ENCODE data around the gene CNOT3. TPM values are rescaled to one million over a fixed set of nuclear protein-coding genes. Genes with fewer than 3 reads are reported as not detected.

CNOT3 gene
- polyA plus RNA-seq, 4 donors, result 24.4 to 37.4 (median 28.5) TPM

- no peak for DNase-seq
- H3K27ac ChIP-seq (ENCODE audit: low read depth in 1 of 3, low read length in 2 of 3), result no peak overlapping the region
- no peaks in the 10 kb centered on the region for H3K4me1 ChIP-seq (ENCODE audit: control insufficient read depth in 3 of 3, insufficient read depth in 2 of 3, low read depth in 1 of 3, low read length in 2 of 3)
- FAIRE-seq, result no peak
- peaks cover 45 to 93% (median 49%) of the 10 kb centered on the region in 3 donors for H3K36me3 ChIP-seq (ENCODE audit: control insufficient read depth in 3 of 3, insufficient read depth in 2 of 3, low read depth in 1 of 3, low read length in 3 of 3)
- H3K4me3 ChIP-seq (ENCODE audit: low read depth in 1 of 3, low read length in 3 of 3), result no peak overlapping the region
- 84 to 88% (median 86%) methylated on average over 23 of the region's 23 CpGs for WGBS, 3 donors
- H3K27me3 ChIP-seq (ENCODE audit: control insufficient read depth in 3 of 3, insufficient read depth in 3 of 3, low read length in 3 of 3), result no peaks in the 10 kb centered on the region
- H3K9me3 ChIP-seq (ENCODE audit: control insufficient read depth in 2 of 2, insufficient read depth in 1 of 2, low read depth in 1 of 2, low read length in 1 of 2), result no peaks in the 10 kb centered on the region
Measured at GRCh38 chr19:54151362-54152035, 13.9 kb downstream of the CNOT3 start.

DNA sequence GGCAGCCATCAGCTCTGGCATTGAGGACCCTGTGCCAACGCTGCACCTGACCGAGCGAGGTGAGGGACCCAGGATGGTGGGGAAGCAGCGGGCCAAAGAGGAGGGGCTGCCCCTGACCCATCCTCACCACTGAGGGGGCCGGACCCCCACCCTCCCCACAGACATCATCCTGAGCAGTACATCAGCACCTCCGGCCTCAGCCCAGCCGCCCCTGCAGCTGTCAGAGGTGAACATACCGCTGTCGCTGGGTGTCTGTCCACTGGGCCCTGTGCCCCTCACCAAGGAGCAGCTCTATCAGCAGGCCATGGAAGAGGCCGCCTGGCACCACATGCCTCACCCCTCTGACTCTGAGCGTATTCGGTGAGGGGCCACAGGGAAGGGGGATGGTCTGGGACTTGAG, 14.7 kb downstream of the CNOT3 start:
- H3K9me3 ChIP-seq (ENCODE audit: control insufficient read depth in 2 of 2, insufficient read depth in 1 of 2, low read depth in 1 of 2, low read length in 1 of 2), result no peaks in the 10 kb centered on the region
- no peak overlapping the region for H3K4me3 ChIP-seq (ENCODE audit: low read depth in 1 of 3, low read length in 3 of 3)
- WGBS, 3 donors, result 90 to 93% (median 92%) methylated on average over 11 to 12 of the region's 12 CpGs
- H3K36me3 ChIP-seq (ENCODE audit: control insufficient read depth in 3 of 3, insufficient read depth in 2 of 3, low read depth in 1 of 3, low read length in 3 of 3), result peaks cover 44 to 93% (median 46%) of the 10 kb centered on the region in 3 donors
- FAIRE-seq, result no peak
- no peaks in the 10 kb centered on the region for H3K27me3 ChIP-seq (ENCODE audit: control insufficient read depth in 3 of 3, insufficient read depth in 3 of 3, low read length in 3 of 3)
- no peak for DNase-seq
- H3K27ac ChIP-seq (ENCODE audit: low read depth in 1 of 3, low read length in 2 of 3), result no peak overlapping the region
- H3K4me1 ChIP-seq (ENCODE audit: control insufficient read depth in 3 of 3, insufficient read depth in 2 of 3, low read depth in 1 of 3, low read length in 2 of 3), result no peaks in the 10 kb centered on the region

DNA sequence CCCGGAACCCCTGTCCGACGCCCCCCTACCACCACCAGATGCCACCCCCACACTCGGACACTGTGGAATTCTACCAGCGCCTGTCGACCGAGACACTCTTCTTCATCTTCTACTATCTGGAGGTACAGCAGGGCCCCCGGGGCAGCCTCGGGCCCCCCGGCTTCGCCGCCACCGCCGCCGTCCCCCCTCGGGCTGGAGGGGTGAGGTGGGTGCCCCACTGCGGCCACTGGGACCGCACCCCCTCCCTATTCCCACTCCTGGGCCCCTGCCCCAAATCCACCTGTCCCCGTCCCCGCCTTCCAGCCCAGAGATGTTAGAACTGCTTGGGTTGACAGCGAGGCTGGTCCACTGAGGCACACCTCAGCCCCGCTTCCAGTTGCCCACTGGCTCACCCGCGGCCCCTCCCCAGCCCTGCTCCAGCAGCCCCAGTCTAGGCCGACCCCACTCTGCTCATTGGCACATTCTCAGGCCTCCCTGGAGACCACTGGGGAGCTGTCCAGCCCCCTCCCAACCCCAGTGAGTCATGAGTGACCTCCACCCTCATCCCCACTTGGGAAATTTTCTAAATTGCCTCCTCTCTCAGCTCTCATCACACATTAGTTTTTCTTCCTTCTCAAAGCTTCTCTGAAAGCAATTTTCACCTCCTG, 15.4 kb downstream of the CNOT3 start:
- Histone ChIP-seq H3K36me3 (ENCODE audit: control insufficient read depth in 3 of 3, insufficient read depth in 2 of 3, low read depth in 1 of 3, low read length in 3 of 3) (peaks cover 39 to 94% (median 45%) of the 10 kb centered on the region in 3 donors), H3K27me3 (ENCODE audit: control insufficient read depth in 3 of 3, insufficient read depth in 3 of 3, low read length in 3 of 3) (no peaks in the 10 kb centered on the region), H3K4me1 (ENCODE audit: control insufficient read depth in 3 of 3, insufficient read depth in 2 of 3, low read depth in 1 of 3, low read length in 2 of 3) (no peaks in the 10 kb centered on the region), H3K27ac (ENCODE audit: low read depth in 1 of 3, low read length in 2 of 3) (no peak overlapping the region), H3K4me3 (ENCODE audit: low read depth in 1 of 3, low read length in 3 of 3) (no peak overlapping the region), H3K9me3 (ENCODE audit: control insufficient read depth in 2 of 2, insufficient read depth in 1 of 2, low read depth in 1 of 2, low read length in 1 of 2) (no peaks in the 10 kb centered on the region)
- no peak for FAIRE-seq
- 90 to 99% (median 95%) methylated on average over 25 of the region's 25 CpGs for WGBS, 3 donors
- no peak for DNase-seq

DNA sequence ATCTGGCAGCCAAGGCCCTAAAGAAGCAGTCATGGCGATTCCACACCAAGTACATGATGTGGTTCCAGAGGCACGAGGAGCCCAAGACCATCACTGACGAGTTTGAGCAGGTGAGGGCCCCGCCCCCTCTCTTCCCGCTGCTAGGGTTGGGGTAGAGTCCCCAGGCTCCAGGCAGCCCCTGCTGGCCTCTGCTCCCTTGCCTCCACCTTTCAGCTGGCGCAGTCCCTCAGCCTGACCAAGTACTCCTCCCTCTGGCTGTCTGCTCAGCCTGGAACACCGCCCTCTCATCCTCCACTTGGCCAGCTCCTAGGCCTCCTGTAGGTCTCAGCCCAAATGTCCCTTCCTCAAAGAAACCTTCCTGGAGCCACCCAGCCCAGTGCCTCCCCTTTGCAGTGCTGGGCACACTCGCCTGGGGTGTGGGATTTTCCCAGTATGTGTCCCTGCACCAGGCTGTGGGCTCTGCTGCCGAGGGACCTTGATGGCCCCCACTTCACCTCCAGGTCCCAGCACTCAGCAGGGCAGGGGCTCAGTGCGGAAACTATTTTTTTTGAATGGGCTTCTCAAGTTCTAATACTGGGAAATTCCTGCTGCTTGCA, 16.3 kb downstream of the CNOT3 start:
- no peak for DNase-seq
- Histone ChIP-seq H3K27ac (ENCODE audit: low read depth in 1 of 3, low read length in 2 of 3) (no peak overlapping the region), H3K36me3 (ENCODE audit: control insufficient read depth in 3 of 3, insufficient read depth in 2 of 3, low read depth in 1 of 3, low read length in 3 of 3) (peaks cover 31 to 92% (median 37%) of the 10 kb centered on the region in 3 donors)

DNA sequence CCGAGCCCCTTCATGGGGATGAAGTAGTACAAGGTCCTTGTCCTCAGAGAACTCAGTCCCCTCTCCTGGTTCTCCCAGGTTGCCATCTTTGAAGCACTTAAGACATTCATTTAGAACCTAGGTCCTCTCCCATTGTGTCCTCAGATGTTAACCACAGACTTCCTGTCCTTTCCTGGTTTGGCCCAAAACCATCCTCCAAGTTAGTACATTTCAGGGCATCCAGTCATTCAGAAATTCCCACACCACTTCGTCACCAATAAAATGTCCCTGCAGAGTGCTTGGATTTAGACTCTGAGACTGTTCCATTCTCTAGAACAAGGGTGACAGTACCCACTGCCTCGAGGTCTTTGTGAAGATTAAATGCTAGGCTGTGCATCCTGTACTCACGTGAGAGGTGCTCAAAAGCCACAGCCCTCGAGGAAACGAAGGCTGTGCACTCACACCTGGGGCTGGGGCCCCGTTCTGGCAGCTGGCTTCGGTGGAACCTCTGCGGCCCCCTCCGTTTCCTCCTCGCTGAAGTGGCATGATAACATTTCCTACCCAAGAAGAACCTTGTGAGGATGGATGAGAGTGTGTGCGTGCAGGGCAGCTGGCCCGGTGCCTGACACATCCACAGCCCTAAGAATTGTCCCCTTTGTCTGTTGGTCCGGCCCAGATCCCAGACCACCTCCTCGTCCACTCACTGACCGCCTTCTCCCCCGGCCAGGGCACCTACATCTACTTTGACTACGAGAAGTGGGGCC, 17.2 kb downstream of the CNOT3 start:
- WGBS, 3 donors, result 60 to 74% (median 64%) methylated on average over 18 of the region's 18 CpGs
- Histone ChIP-seq H3K4me1 (ENCODE audit: control insufficient read depth in 3 of 3, insufficient read depth in 2 of 3, low read depth in 1 of 3, low read length in 2 of 3) (peaks cover 5 to 11% (median 6%) of the 10 kb centered on the region in 3 donors), H3K36me3 (ENCODE audit: control insufficient read depth in 3 of 3, insufficient read depth in 2 of 3, low read depth in 1 of 3, low read length in 3 of 3) (peaks cover 30 to 83% (median 32%) of the 10 kb centered on the region in 3 donors), H3K4me3 (ENCODE audit: low read depth in 1 of 3, low read length in 3 of 3) (no peak overlapping the region), H3K27me3 (ENCODE audit: control insufficient read depth in 3 of 3, insufficient read depth in 3 of 3, low read length in 3 of 3) (no peaks in the 10 kb centered on the region), H3K9me3 (ENCODE audit: control insufficient read depth in 2 of 2, insufficient read depth in 1 of 2, low read depth in 1 of 2, low read length in 1 of 2) (no peaks in the 10 kb centered on the region), H3K27ac (ENCODE audit: low read depth in 1 of 3, low read length in 2 of 3) (no peak overlapping the region)
- DNase-seq (no peak), FAIRE-seq (no peak)

More for the DNA sequence above, 16.3 kb downstream of the CNOT3 start:
- no peak overlapping the region for H3K4me3 ChIP-seq (ENCODE audit: low read depth in 1 of 3, low read length in 3 of 3)
- no peaks in the 10 kb centered on the region for H3K9me3 ChIP-seq (ENCODE audit: control insufficient read depth in 2 of 2, insufficient read depth in 1 of 2, low read depth in 1 of 2, low read length in 1 of 2)
- no peaks in the 10 kb centered on the region for H3K27me3 ChIP-seq (ENCODE audit: control insufficient read depth in 3 of 3, insufficient read depth in 3 of 3, low read length in 3 of 3)
- WGBS, 3 donors, result 86 to 89% (median 88%) methylated on average over 10 of the region's 10 CpGs
- H3K4me1 ChIP-seq (ENCODE audit: control insufficient read depth in 3 of 3, insufficient read depth in 2 of 3, low read depth in 1 of 3, low read length in 2 of 3), result peaks cover 5 to 7% (median 6%) of the 10 kb centered on the region in 3 donors
- no peak for FAIRE-seq

GRCh38 chr19:54155694-54156093, 18.1 kb downstream of the CNOT3 start:
- Histone ChIP-seq H3K27me3 (ENCODE audit: control insufficient read depth in 3 of 3, insufficient read depth in 3 of 3, low read length in 3 of 3) (no peaks in the 10 kb centered on the region), H3K4me1 (ENCODE audit: control insufficient read depth in 3 of 3, insufficient read depth in 2 of 3, low read depth in 1 of 3, low read length in 2 of 3) (peaks cover 5 to 18% (median 7%) of the 10 kb centered on the region in 3 donors), H3K4me3 (ENCODE audit: low read depth in 1 of 3, low read length in 3 of 3) (no peak overlapping the region), H3K27ac (ENCODE audit: low read depth in 1 of 3, low read length in 2 of 3) (no peak overlapping the region), H3K9me3 (ENCODE audit: control insufficient read depth in 2 of 2, insufficient read depth in 1 of 2, low read depth in 1 of 2, low read length in 1 of 2) (no peaks in the 10 kb centered on the region), H3K36me3 (ENCODE audit: control insufficient read depth in 3 of 3, insufficient read depth in 2 of 3, low read depth in 1 of 3, low read length in 3 of 3) (peaks cover 25 to 74% (median 29%) of the 10 kb centered on the region in 3 donors)
- WGBS, 3 donors, result 78 to 89% (median 82%) methylated on average over 19 of the region's 19 CpGs
- FAIRE-seq, result no peak
- no peak for DNase-seq

- no peaks in the 10 kb centered on the region for H3K27me3 ChIP-seq (ENCODE audit: control insufficient read depth in 3 of 3, insufficient read depth in 3 of 3, low read length in 3 of 3)
- DNase-seq (no peak), FAIRE-seq (no peak)
- H3K27ac ChIP-seq (ENCODE audit: low read depth in 1 of 3, low read length in 2 of 3), result no peak overlapping the region
- H3K9me3 ChIP-seq (ENCODE audit: control insufficient read depth in 2 of 2, insufficient read depth in 1 of 2, low read depth in 1 of 2, low read length in 1 of 2), result no peaks in the 10 kb centered on the region
- peaks cover 25 to 66% (median 29%) of the 10 kb centered on the region in 3 donors for H3K36me3 ChIP-seq (ENCODE audit: control insufficient read depth in 3 of 3, insufficient read depth in 2 of 3, low read depth in 1 of 3, low read length in 3 of 3)
- 80 to 88% (median 85%) methylated on average over 11 of the region's 11 CpGs for WGBS, 3 donors
- no peak overlapping the region for H3K4me3 ChIP-seq (ENCODE audit: low read depth in 1 of 3, low read length in 3 of 3)
- H3K4me1 ChIP-seq (ENCODE audit: control insufficient read depth in 3 of 3, insufficient read depth in 2 of 3, low read depth in 1 of 3, low read length in 2 of 3), result peaks cover 5 to 24% (median 11%) of the 10 kb centered on the region in 3 donors
Measured at GRCh38 chr19:54156490-54156889, 18.9 kb downstream of the CNOT3 start.

DNA sequence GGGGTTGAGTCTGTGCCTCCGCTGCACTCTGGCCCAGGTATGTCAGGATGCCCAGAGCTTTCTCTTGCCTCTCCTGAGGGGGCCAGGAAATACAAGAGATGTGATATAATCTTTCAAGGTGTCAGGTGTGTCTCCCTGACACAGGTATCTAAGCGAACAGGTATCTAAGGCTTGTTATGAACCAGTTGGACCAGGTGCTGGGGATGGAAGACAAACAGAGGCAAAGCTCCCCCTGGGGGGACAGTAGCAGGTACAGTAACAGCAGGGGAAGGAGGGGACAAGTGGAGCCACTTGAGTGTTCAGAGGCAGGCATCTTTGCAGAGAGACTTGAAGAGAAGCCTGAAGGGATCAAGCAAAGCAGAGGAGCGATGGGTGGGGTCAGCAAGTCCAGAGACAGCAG, 19.4 kb downstream of the CNOT3 start:
- Histone ChIP-seq H3K9me3 (ENCODE audit: control insufficient read depth in 2 of 2, insufficient read depth in 1 of 2, low read depth in 1 of 2, low read length in 1 of 2) (no peaks in the 10 kb centered on the region), H3K4me3 (ENCODE audit: low read depth in 1 of 3, low read length in 3 of 3) (no peak overlapping the region), H3K4me1 (ENCODE audit: control insufficient read depth in 3 of 3, insufficient read depth in 2 of 3, low read depth in 1 of 3, low read length in 2 of 3) (peaks cover 5 to 28% (median 13%) of the 10 kb centered on the region in 3 donors), H3K27ac (ENCODE audit: low read depth in 1 of 3, low read length in 2 of 3) (no peak overlapping the region), H3K27me3 (ENCODE audit: control insufficient read depth in 3 of 3, insufficient read depth in 3 of 3, low read length in 3 of 3) (no peaks in the 10 kb centered on the region), H3K36me3 (ENCODE audit: control insufficient read depth in 3 of 3, insufficient read depth in 2 of 3, low read depth in 1 of 3, low read length in 3 of 3) (peaks cover 23 to 61% (median 29%) of the 10 kb centered on the region in 3 donors)
- DNase-seq (no peak), FAIRE-seq (no peak)
- WGBS, 3 donors, result 84 to 95% (median 93%) methylated on average over 3 of the region's 3 CpGs

Data from small intestine (tissue), 7 donors.